ENCODE measurements around the gene DLK1. TPM values are rescaled to one million over a fixed set of nuclear protein-coding genes. Genes with fewer than 3 reads are reported as not detected.

The DLK1 gene
- total and polyA plus RNA-seq, 12 donors, result 1.3 to 35.0 (median 7.3) TPM

- H3K27ac ChIP-seq, result no peak overlapping the region
- no peaks in the 10 kb centered on the region for H3K4me1 ChIP-seq
- WGBS, 2 donors, result 83 to 85% methylated on average over 22 of the region's 22 CpGs
- H3K9me3 ChIP-seq, result no peaks in the 10 kb centered on the region
- peaks cover 0 to 12% (median 0%) of the 10 kb centered on the region in 7 donors for H3K27me3 ChIP-seq
- no peak for TF ChIP-seq CTCF (IDR thresholded peaks at IDR 0.05)
- no peak overlapping the region for H3K4me3 ChIP-seq
- ATAC-seq (no peak), DNase-seq (no peak)
- H3K36me3 ChIP-seq, result no peaks in the 10 kb centered on the region
- intact Hi-C loops (cut with DNase I), result no loop called here
Observed at GRCh38 chr14:100777818-100778525, 51.3 kb downstream of the DLK1 start.

DNA sequence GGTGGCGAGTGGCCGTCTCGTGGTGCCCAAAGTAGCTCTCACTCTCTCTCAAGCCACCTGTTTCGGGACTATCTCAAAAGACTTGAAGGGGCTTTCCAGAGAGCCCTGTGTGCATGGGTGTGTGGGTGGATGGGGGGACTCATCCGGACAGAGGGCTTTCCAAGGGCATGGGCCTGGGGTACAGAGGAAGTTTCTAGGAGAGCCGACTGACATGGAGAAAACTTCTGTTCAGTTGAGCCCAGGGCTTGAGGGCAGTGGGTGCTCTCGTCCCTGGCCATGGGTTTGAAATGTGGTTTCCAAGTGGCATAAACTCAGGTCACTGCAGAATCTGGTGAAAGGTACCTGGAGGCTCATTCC, 51.8 kb downstream of the DLK1 start:
- ATAC-seq, result no peak
- no peak for DNase-seq
- H3K36me3 ChIP-seq, result no peaks in the 10 kb centered on the region
- no peaks in the 10 kb centered on the region for H3K4me1 ChIP-seq
- H3K9me3 ChIP-seq, result no peaks in the 10 kb centered on the region
- 83% methylated on average over 7 of the region's 7 CpGs for WGBS, 2 donors
- intact Hi-C loops (cut with DNase I), result no loop called here
- H3K4me3 ChIP-seq, result no peak overlapping the region
- no peak for TF ChIP-seq CTCF (IDR thresholded peaks at IDR 0.05)
- H3K27ac ChIP-seq, result no peak overlapping the region
- H3K27me3 ChIP-seq, result peaks cover 0 to 12% (median 0%) of the 10 kb centered on the region in 7 donors

- WGBS, 2 donors, result 90 to 92% methylated on average over 24 of the region's 24 CpGs
- no peak for TF ChIP-seq CTCF (IDR thresholded peaks at IDR 0.05)
- H3K4me1 ChIP-seq, result no peaks in the 10 kb centered on the region
- no peak overlapping the region for H3K4me3 ChIP-seq
- no peak for DNase-seq
- intact Hi-C loops (cut with DNase I), result no loop called here
- ATAC-seq, result no peak
- H3K27me3 ChIP-seq, result peaks cover 0 to 12% (median 0%) of the 10 kb centered on the region in 7 donors
- H3K27ac ChIP-seq, result no peak overlapping the region
- H3K36me3 ChIP-seq, result no peaks in the 10 kb centered on the region
- no peaks in the 10 kb centered on the region for H3K9me3 ChIP-seq
Observed at GRCh38 chr14:100778951-100779690, 52.4 kb downstream of the DLK1 start.

- H3K27ac ChIP-seq, result no peak overlapping the region
- DNase-seq, result no peak
- no peaks in the 10 kb centered on the region for H3K36me3 ChIP-seq
- intact Hi-C loops (cut with DNase I), result no loop called here
- no peak overlapping the region for H3K4me3 ChIP-seq
- no peaks in the 10 kb centered on the region for H3K9me3 ChIP-seq
- WGBS, 2 donors, result 91 to 94% methylated on average over 12 to 13 of the region's 13 CpGs
- peaks cover 0 to 12% (median 0%) of the 10 kb centered on the region in 7 donors for H3K27me3 ChIP-seq
- no peaks in the 10 kb centered on the region for H3K4me1 ChIP-seq
- ATAC-seq, result no peak
- TF ChIP-seq CTCF (IDR thresholded peaks at IDR 0.05), result no peak
Observed at GRCh38 chr14:100779691-100780080, 53.0 kb downstream of the DLK1 start.
